ENCODE results near the gene MTCP1.

Gene MTCP1

DNA sequence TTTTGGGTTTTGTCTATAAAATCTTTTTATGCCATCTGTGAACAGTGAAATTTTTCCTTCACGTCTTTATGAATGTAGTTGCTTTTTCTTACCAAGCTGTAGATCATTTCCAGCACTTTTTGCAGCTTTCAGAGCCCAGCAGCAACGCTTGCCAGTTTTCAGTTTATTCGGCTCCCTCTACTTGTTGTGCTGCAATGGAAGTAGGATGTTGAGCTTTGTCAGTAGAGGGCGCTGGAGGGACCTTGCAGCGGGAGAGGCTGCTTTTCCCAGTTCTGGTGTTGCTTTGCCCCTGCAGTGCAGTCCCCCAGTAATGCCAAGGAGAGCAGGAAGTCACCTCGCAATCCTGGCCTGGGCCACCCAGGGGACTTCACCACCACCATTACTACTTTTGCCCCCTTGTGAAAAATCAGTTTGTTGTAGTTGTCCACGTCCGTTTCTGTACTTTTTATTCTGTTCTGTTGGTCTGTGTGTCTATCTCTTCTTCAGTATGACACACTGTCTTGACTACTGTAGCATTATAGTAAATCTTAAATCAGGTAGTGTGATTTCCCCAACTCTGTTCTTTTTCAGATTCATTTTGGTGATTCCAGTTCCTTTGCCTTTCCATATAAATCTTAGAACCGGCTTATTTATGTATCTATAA lies 21.8 kb downstream of the MTCP1 start:
- peak; percentile 93 for ATAC-seq
- TF ChIP-seq, protein P1, sequence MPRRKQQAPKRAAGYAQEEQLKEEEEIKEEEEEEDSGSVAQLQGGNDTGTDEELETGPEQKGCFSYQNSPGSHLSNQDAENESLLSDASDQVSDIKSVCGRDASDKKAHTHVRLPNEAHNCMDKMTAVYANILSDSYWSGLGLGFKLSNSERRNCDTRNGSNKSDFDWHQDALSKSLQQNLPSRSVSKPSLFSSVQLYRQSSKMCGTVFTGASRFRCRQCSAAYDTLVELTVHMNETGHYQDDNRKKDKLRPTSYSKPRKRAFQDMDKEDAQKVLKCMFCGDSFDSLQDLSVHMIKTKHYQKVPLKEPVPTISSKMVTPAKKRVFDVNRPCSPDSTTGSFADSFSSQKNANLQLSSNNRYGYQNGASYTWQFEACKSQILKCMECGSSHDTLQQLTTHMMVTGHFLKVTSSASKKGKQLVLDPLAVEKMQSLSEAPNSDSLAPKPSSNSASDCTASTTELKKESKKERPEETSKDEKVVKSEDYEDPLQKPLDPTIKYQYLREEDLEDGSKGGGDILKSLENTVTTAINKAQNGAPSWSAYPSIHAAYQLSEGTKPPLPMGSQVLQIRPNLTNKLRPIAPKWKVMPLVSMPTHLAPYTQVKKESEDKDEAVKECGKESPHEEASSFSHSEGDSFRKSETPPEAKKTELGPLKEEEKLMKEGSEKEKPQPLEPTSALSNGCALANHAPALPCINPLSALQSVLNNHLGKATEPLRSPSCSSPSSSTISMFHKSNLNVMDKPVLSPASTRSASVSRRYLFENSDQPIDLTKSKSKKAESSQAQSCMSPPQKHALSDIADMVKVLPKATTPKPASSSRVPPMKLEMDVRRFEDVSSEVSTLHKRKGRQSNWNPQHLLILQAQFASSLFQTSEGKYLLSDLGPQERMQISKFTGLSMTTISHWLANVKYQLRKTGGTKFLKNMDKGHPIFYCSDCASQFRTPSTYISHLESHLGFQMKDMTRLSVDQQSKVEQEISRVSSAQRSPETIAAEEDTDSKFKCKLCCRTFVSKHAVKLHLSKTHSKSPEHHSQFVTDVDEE (CRISPR knock-in tag; IDR thresholded peaks at IDR 0.05): no peak
- TF ChIP-seq ZC3H10 (CRISPR knock-in tag; IDR thresholded peaks at IDR 0.05) (no peak), SNAI2 (CRISPR knock-in tag; IDR thresholded peaks at IDR 0.05) (no peak), ESRRG (CRISPR knock-in tag; IDR thresholded peaks at IDR 0.05) (no peak), ARNTL (CRISPR knock-in tag; IDR thresholded peaks at IDR 0.05; ENCODE audit: borderline replicate concordance, low read depth) (no peak), ZNF70 (CRISPR knock-in tag; IDR thresholded peaks at IDR 0.05) (no peak), ZNF8 (CRISPR knock-in tag; IDR thresholded peaks at IDR 0.05) (no peak), GLIS3 (CRISPR knock-in tag; IDR thresholded peaks at IDR 0.05) (no peak), ZFP3 (CRISPR knock-in tag; IDR thresholded peaks at IDR 0.05) (no peak), ISL1 (CRISPR knock-in tag; IDR thresholded peaks at IDR 0.05) (no peak), CSRNP3 (CRISPR knock-in tag; IDR thresholded peaks at IDR 0.05) (no peak)
- TF ChIP-seq, protein P2, sequence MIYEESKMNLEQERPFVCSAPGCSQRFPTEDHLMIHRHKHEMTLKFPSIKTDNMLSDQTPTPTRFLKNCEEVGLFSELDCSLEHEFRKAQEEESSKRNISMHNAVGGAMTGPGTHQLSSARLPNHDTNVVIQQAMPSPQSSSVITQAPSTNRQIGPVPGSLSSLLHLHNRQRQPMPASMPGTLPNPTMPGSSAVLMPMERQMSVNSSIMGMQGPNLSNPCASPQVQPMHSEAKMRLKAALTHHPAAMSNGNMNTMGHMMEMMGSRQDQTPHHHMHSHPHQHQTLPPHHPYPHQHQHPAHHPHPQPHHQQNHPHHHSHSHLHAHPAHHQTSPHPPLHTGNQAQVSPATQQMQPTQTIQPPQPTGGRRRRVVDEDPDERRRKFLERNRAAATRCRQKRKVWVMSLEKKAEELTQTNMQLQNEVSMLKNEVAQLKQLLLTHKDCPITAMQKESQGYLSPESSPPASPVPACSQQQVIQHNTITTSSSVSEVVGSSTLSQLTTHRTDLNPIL (CRISPR knock-in tag; IDR thresholded peaks at IDR 0.05; ENCODE audit: low read depth): no peak
- TF ChIP-seq, protein P3, sequence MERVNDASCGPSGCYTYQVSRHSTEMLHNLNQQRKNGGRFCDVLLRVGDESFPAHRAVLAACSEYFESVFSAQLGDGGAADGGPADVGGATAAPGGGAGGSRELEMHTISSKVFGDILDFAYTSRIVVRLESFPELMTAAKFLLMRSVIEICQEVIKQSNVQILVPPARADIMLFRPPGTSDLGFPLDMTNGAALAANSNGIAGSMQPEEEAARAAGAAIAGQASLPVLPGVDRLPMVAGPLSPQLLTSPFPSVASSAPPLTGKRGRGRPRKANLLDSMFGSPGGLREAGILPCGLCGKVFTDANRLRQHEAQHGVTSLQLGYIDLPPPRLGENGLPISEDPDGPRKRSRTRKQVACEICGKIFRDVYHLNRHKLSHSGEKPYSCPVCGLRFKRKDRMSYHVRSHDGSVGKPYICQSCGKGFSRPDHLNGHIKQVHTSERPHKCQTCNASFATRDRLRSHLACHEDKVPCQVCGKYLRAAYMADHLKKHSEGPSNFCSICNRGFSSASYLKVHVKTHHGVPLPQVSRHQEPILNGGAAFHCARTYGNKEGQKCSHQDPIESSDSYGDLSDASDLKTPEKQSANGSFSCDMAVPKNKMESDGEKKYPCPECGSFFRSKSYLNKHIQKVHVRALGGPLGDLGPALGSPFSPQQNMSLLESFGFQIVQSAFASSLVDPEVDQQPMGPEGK (CRISPR knock-in tag; IDR thresholded peaks at IDR 0.05; ENCODE audit: borderline replicate concordance): no peak
- TF ChIP-seq, protein P4, sequence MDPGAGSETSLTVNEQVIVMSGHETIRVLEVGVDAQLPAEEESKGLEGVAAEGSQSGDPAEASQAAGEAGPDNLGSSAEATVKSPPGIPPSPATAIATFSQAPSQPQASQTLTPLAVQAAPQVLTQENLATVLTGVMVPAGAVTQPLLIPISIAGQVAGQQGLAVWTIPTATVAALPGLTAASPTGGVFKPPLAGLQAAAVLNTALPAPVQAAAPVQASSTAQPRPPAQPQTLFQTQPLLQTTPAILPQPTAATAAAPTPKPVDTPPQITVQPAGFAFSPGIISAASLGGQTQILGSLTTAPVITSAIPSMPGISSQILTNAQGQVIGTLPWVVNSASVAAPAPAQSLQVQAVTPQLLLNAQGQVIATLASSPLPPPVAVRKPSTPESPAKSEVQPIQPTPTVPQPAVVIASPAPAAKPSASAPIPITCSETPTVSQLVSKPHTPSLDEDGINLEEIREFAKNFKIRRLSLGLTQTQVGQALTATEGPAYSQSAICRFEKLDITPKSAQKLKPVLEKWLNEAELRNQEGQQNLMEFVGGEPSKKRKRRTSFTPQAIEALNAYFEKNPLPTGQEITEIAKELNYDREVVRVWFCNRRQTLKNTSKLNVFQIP (CRISPR knock-in tag; IDR thresholded peaks at IDR 0.05; ENCODE audit: borderline replicate concordance, low read depth): no peak

DNA sequence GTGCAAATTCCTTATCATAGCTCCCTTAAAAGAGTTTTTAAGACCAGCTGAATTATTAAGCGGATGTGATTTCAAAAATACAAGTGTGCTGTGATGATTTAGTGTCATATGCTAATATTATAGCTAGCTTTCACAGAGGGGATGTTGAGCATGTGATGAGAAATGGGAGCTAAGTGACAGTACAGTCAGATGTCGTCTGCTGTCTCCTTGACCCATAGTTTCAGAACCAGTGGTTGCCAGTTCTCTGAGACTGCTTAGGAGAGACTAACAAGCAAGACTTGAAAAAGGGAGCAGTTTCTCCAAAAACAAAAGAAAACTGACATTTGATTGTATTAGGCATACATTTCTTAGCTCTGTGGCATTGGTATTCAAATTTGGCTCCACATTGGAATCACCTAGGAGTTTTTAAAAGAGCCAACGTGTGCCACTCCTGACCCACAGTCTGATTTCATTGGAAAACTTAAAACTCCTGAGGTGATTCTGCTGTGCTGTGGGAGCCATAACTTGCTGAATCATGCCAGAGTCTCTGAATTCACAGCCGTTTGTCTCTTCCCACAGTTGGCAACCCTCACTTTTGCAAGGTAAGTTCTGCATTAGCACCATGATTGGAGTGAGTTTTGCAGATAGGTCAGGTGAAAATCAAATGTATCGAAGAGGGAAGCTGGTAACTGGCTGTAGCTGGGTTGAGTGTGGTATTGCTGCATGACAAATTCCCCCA lies 24.0 kb downstream of the MTCP1 start:
- no peak for TF ChIP-seq RARB (CRISPR knock-in tag; IDR thresholded peaks at IDR 0.05)
- no peak for TF ChIP-seq ZC3H10 (CRISPR knock-in tag; IDR thresholded peaks at IDR 0.05)
- no peak for TF ChIP-seq SNAI2 (CRISPR knock-in tag; IDR thresholded peaks at IDR 0.05)
- no peak for TF ChIP-seq ZFP3 (CRISPR knock-in tag; IDR thresholded peaks at IDR 0.05)
- no peak for TF ChIP-seq CSDC2 (CRISPR knock-in tag; IDR thresholded peaks at IDR 0.05)
- TF ChIP-seq ZFP30 (CRISPR knock-in tag; IDR thresholded peaks at IDR 0.05): no peak
- TF ChIP-seq, protein P2 (CRISPR knock-in tag; IDR thresholded peaks at IDR 0.05; ENCODE audit: low read depth): no peak
- no peak for TF ChIP-seq GLIS3 (CRISPR knock-in tag; IDR thresholded peaks at IDR 0.05)
- TF ChIP-seq ESRRG (CRISPR knock-in tag; IDR thresholded peaks at IDR 0.05): no peak
- TF ChIP-seq ZNF8 (CRISPR knock-in tag; IDR thresholded peaks at IDR 0.05): no peak
- TF ChIP-seq TCF4 (CRISPR knock-in tag; IDR thresholded peaks at IDR 0.05; ENCODE audit: borderline replicate concordance): no peak
- TF ChIP-seq ARNTL (CRISPR knock-in tag; IDR thresholded peaks at IDR 0.05; ENCODE audit: borderline replicate concordance, low read depth): no peak
- TF ChIP-seq ZNF565 (CRISPR knock-in tag; conservative IDR thresholded peaks at IDR 0.05; ENCODE audit: low read depth): no peak
- no peak for ATAC-seq

Measured in SK-N-SH treated with all-trans-retinoic acid at 6 μM for 48 hours (cell line).